K562 (cell line): ENCODE measurements around the gene CEBPZ.

Source experiments
- BACH1 ChIP-seq: fragments of 200-800 bp; sonication (Bioruptor generic); IDR thresholded peaks from 2 replicates; pipeline ENCODE4 v1.6.1; 2016; ENCODE audit warnings: missing genetic modification characterization, missing compliant biosample characterization
- EGR1 ChIP-seq: fragments of 450-650 bp; conservative IDR thresholded peaks from 2 replicates; pipeline ENCODE4 v1.6.1; 2017; ENCODE audit warnings: mild to moderate bottlenecking
- GATA2 ChIP-seq: sonication (generic); formaldehyde crosslinking; IDR thresholded peaks from 2 replicates; pipeline ENCODE4 v1.4.0; 2020; ENCODE audit warnings: mild to moderate bottlenecking, missing genetic modification reagents
- HCFC1 ChIP-seq: IDR thresholded peaks from 2 replicates; pipeline ENCODE4 v1.6.1; 2012; ENCODE audit warnings: low read depth, low read length, improper control_type of control experiment
- MAFG ChIP-seq: fragments of 450-650 bp; conservative IDR thresholded peaks from 2 replicates; pipeline ENCODE4 v1.6.1; 2016; ENCODE audit warnings: missing genetic modification characterization, missing compliant biosample characterization
- PHF20 ChIP-seq: fragments of 450-650 bp; IDR thresholded peaks from 2 replicates; pipeline ENCODE4 v1.6.1; 2018; ENCODE audit not compliant: partially characterized antibody
- TCF7L2 ChIP-seq: fragments of 150-350 bp; IDR thresholded peaks from 2 replicates; pipeline ENCODE4 v1.6.1; 2016; ENCODE audit warnings: low read depth, mild to moderate bottlenecking, low read length, moderate library complexity
- TF ChIP-seq, protein P1 (sequence below): sonication (generic); formaldehyde crosslinking; IDR thresholded peaks from 2 replicates; pipeline ENCODE4 v1.8.1; 2023; ENCODE audit warnings: mild to moderate bottlenecking, missing genetic modification reagents, moderate library complexity
- TF ChIP-seq, protein P2 (sequence below): fragments of 250-450 bp; sonication (Bioruptor Pico); IDR thresholded peaks from 2 replicates; pipeline ENCODE4 v1.5.0; 2020; ENCODE audit warnings: mild to moderate bottlenecking
- TF ChIP-seq, protein P3 (sequence below), 2 experiments: fragments of 450-650 bp; formaldehyde crosslinking in 1 of 2; IDR thresholded peaks; 2 replicates each; pipeline versions ENCODE4 v1.4.0 to v1.6.1; 2014 to 2020; ENCODE audit warnings: mild to moderate bottlenecking in 2 of 2, borderline replicate concordance in 1 of 2, low read depth in 1 of 2

DNA sequence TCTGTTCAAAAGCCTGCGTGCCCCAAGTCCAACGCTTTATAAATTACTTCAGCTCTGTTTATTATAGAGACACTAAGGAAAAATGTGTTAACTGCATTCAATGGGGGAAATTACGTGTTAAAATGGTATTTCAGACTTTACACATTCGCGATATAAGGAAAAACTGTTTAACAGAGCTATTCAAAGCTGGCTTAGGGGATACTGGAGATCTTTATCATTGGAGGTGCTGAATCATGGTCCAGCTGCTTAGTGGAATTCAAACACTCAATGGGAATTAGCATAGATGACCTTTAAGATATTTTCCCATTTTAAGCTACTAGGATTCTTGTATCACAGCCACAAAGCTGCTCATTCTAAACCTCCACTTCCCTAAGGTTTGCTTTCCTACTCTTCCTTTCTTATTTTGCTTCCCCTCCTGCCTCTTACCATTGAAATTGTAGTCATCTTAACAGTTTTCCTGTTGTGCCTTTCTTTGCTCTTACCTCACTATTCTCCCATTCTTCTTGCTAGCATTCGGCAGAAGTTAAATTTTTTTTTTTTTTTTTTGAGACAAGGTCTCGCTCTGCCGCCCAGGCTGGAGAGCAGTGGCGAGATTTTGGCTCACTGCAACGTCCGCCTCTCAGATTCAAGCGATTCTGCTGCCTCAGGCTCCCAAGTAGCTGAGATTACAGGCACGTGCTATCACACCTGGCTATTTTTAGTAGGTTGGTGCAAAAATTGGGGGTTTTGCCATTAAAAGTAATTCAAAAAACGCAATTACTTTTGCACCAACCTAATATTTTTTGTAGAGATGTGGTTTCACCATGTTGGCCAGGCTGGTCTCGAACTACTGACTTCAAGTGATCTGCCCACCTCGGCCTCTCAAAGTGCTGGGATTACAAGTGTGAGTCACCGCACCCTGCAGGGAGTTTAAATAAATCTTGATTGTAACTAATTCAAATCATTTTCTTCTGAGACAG lies 49.4 kb downstream of the CEBPZ start:
- TF ChIP-seq, protein P1, sequence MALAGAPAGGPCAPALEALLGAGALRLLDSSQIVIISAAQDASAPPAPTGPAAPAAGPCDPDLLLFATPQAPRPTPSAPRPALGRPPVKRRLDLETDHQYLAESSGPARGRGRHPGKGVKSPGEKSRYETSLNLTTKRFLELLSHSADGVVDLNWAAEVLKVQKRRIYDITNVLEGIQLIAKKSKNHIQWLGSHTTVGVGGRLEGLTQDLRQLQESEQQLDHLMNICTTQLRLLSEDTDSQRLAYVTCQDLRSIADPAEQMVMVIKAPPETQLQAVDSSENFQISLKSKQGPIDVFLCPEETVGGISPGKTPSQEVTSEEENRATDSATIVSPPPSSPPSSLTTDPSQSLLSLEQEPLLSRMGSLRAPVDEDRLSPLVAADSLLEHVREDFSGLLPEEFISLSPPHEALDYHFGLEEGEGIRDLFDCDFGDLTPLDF (CRISPR knock-in tag) = no peak
- TF ChIP-seq GATA2 (CRISPR knock-in tag) = no peak
- TF ChIP-seq HCFC1 = no peak
- TF ChIP-seq PHF20 = no peak
- TF ChIP-seq MAFG (tag) = peak; percentile 67
- TF ChIP-seq, protein P2, sequence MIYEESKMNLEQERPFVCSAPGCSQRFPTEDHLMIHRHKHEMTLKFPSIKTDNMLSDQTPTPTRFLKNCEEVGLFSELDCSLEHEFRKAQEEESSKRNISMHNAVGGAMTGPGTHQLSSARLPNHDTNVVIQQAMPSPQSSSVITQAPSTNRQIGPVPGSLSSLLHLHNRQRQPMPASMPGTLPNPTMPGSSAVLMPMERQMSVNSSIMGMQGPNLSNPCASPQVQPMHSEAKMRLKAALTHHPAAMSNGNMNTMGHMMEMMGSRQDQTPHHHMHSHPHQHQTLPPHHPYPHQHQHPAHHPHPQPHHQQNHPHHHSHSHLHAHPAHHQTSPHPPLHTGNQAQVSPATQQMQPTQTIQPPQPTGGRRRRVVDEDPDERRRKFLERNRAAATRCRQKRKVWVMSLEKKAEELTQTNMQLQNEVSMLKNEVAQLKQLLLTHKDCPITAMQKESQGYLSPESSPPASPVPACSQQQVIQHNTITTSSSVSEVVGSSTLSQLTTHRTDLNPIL (CRISPR knock-in tag) = no peak
- no peak for TF ChIP-seq EGR1
- TF ChIP-seq BACH1 (tag) = no peak
- TF ChIP-seq TCF7L2 = no peak
- TF ChIP-seq, protein P3, sequence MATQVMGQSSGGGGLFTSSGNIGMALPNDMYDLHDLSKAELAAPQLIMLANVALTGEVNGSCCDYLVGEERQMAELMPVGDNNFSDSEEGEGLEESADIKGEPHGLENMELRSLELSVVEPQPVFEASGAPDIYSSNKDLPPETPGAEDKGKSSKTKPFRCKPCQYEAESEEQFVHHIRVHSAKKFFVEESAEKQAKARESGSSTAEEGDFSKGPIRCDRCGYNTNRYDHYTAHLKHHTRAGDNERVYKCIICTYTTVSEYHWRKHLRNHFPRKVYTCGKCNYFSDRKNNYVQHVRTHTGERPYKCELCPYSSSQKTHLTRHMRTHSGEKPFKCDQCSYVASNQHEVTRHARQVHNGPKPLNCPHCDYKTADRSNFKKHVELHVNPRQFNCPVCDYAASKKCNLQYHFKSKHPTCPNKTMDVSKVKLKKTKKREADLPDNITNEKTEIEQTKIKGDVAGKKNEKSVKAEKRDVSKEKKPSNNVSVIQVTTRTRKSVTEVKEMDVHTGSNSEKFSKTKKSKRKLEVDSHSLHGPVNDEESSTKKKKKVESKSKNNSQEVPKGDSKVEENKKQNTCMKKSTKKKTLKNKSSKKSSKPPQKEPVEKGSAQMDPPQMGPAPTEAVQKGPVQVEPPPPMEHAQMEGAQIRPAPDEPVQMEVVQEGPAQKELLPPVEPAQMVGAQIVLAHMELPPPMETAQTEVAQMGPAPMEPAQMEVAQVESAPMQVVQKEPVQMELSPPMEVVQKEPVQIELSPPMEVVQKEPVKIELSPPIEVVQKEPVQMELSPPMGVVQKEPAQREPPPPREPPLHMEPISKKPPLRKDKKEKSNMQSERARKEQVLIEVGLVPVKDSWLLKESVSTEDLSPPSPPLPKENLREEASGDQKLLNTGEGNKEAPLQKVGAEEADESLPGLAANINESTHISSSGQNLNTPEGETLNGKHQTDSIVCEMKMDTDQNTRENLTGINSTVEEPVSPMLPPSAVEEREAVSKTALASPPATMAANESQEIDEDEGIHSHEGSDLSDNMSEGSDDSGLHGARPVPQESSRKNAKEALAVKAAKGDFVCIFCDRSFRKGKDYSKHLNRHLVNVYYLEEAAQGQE (IDR thresholded peaks at IDR 0.05; ENCODE audit: borderline replicate concordance) = no peak
- TF ChIP-seq, protein P3 (CRISPR knock-in tag; IDR thresholded peaks at IDR 0.05; ENCODE audit: low read depth) = no peak
